ENCODE data around the gene NOMO2.
"Not testable (repeated sequence)": the region's sequence is repeated elsewhere in the genome, so short reads cannot be mapped to it uniquely, and the experiment has no call there.

DNA sequence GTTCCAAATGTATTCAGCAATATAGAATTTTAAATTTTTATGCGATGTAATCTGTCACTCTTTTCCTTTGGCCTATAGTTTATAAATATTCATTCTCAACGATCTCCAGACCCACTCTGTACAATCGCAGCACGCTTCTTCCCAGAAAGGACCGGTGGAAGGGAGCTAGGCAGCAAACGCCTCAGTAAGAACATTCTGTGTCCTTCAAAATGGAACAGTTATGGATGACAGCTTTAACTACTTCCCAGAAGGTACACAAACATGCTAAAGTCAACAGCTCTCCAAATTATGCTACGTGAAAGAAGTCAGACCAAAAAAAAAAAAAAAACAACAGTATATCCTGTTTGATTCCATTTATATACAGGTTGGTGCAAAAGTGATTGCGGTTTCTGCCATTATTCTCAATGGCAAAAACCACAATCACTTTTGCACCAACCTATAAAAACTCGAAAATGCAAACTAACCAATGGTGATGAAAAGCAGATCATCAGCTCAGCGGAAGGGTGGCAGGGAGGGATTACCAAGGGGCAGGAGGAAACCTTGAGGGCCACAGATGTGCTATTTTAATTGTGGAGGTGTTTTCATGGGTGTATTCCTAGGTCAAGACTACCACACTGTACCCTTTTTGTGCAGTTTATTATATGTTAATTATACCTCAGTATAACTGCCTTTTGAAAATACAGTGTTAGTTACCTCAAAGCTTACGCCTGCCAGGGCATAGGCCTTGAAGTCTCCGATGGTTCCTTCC lies 43.2 kb downstream of the NOMO2 start:
- TF ChIP-seq, protein P1, sequence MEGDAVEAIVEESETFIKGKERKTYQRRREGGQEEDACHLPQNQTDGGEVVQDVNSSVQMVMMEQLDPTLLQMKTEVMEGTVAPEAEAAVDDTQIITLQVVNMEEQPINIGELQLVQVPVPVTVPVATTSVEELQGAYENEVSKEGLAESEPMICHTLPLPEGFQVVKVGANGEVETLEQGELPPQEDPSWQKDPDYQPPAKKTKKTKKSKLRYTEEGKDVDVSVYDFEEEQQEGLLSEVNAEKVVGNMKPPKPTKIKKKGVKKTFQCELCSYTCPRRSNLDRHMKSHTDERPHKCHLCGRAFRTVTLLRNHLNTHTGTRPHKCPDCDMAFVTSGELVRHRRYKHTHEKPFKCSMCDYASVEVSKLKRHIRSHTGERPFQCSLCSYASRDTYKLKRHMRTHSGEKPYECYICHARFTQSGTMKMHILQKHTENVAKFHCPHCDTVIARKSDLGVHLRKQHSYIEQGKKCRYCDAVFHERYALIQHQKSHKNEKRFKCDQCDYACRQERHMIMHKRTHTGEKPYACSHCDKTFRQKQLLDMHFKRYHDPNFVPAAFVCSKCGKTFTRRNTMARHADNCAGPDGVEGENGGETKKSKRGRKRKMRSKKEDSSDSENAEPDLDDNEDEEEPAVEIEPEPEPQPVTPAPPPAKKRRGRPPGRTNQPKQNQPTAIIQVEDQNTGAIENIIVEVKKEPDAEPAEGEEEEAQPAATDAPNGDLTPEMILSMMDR (IDR thresholded peaks at IDR 0.05), result not testable (repeated sequence)
- not testable (repeated sequence) for TF ChIP-seq ETV6 (CRISPR knock-in tag; IDR thresholded peaks at IDR 0.05); ATF1 (CRISPR knock-in tag; IDR thresholded peaks at IDR 0.05); FOXP1 (CRISPR knock-in tag; IDR thresholded peaks at IDR 0.05; ENCODE audit: borderline replicate concordance); HMGA2 (CRISPR knock-in tag; IDR thresholded peaks at IDR 0.05); SP1 (CRISPR knock-in tag; conservative IDR thresholded peaks at IDR 0.05); TEAD4 (CRISPR knock-in tag; IDR thresholded peaks at IDR 0.05); RORB (CRISPR knock-in tag; IDR thresholded peaks at IDR 0.05)
- TF ChIP-seq, protein P2, sequence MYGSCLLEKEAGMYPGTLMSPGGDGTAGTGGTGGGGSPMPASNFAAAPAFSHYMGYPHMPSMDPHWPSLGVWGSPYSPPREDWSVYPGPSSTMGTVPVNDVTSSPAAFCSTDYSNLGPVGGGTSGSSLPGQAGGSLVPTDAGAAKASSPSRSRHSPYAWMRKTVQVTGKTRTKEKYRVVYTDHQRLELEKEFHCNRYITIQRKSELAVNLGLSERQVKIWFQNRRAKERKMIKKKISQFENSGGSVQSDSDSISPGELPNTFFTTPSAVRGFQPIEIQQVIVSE (CRISPR knock-in tag; IDR thresholded peaks at IDR 0.05; ENCODE audit: borderline replicate concordance), result not testable (repeated sequence)
- TF ChIP-seq, protein P3, sequence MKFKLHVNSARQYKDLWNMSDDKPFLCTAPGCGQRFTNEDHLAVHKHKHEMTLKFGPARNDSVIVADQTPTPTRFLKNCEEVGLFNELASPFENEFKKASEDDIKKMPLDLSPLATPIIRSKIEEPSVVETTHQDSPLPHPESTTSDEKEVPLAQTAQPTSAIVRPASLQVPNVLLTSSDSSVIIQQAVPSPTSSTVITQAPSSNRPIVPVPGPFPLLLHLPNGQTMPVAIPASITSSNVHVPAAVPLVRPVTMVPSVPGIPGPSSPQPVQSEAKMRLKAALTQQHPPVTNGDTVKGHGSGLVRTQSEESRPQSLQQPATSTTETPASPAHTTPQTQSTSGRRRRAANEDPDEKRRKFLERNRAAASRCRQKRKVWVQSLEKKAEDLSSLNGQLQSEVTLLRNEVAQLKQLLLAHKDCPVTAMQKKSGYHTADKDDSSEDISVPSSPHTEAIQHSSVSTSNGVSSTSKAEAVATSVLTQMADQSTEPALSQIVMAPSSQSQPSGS (CRISPR knock-in tag; IDR thresholded peaks at IDR 0.05; ENCODE audit: borderline replicate concordance, low read depth), result not testable (repeated sequence)
- TF ChIP-seq, protein P4, sequence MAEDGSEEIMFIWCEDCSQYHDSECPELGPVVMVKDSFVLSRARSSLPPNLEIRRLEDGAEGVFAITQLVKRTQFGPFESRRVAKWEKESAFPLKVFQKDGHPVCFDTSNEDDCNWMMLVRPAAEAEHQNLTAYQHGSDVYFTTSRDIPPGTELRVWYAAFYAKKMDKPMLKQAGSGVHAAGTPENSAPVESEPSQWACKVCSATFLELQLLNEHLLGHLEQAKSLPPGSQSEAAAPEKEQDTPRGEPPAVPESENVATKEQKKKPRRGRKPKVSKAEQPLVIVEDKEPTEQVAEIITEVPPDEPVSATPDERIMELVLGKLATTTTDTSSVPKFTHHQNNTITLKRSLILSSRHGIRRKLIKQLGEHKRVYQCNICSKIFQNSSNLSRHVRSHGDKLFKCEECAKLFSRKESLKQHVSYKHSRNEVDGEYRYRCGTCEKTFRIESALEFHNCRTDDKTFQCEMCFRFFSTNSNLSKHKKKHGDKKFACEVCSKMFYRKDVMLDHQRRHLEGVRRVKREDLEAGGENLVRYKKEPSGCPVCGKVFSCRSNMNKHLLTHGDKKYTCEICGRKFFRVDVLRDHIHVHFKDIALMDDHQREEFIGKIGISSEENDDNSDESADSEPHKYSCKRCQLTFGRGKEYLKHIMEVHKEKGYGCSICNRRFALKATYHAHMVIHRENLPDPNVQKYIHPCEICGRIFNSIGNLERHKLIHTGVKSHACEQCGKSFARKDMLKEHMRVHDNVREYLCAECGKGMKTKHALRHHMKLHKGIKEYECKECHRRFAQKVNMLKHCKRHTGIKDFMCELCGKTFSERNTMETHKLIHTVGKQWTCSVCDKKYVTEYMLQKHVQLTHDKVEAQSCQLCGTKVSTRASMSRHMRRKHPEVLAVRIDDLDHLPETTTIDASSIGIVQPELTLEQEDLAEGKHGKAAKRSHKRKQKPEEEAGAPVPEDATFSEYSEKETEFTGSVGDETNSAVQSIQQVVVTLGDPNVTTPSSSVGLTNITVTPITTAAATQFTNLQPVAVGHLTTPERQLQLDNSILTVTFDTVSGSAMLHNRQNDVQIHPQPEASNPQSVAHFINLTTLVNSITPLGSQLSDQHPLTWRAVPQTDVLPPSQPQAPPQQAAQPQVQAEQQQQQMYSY (CRISPR knock-in tag; IDR thresholded peaks at IDR 0.05), result not testable (repeated sequence)

Measured in WTC11 (cell line).